HCT116 (cell line): ENCODE data around the gene SEMA5A. TPM values are rescaled to one million over a fixed set of nuclear protein-coding genes. Genes with fewer than 3 reads are reported as not detected.

Source experiments
- ATAC-seq: fragments of 200-7000 bp; cut with Tn5 transposase; 2 replicates; pipeline ENCODE4 v1.9.1; 2020; ENCODE audit warnings: mild to moderate bottlenecking, moderate library complexity
- BruUV-seq: library from RNA; stranded (reverse); fragments of 400-500 nt; replicated peaks from 2 replicates; lab custom pipeline; 2021; lab: Mats Ljungman, UMichigan
- CTCF ChIA-PET: fragments of 300-600 bp; sonication (Branson Sonifier 250); formaldehyde crosslinking; loops from one replicate; lab custom pipeline; 2021; ENCODE audit warnings: antibody characterized with exemption; lab: Charles Lee
- POLR2A ChIA-PET: fragments of 300-600, 350-600 bp; sonication (Branson Sonifier 250); formaldehyde crosslinking; loops from one replicate; lab custom pipeline; 2021; ENCODE audit warnings: antibody characterized with exemption; lab: Charles Lee
- RAD21 ChIA-PET, 2 experiments: fragments of 300-600 bp; sonication (Branson Sonifier 250); formaldehyde crosslinking; loops; one replicate each; lab custom pipeline; 2023; ENCODE audit warnings: low total read pairs in 2 of 2; ENCODE audit not compliant: uncharacterized antibody in 2 of 2, unreplicated experiment in 2 of 2, low non-redundant PET in 1 of 2; lab: Charles Lee
- DNase-seq: peaks from one replicate; pipeline ENCODE4 v3.0.0-alpha.2; 2010; ENCODE audit warnings: low read depth, low spot score
- H2AFZ ChIP-seq: fragments of 200-600 bp; shearing (Covaris generic), sonication (generic); 2 replicates; pipeline ENCODE4 v1.6.1; 2017; ENCODE audit warnings: low read depth, mixed run types, mixed read lengths, antibody characterized with exemption, low read length; ENCODE audit not compliant: poor library complexity, severe bottlenecking
- H3K27ac ChIP-seq: 2 replicates; pipeline ENCODE4 v1.5.1; 2012; ENCODE audit warnings: low read depth, low read length
- H3K27me3 ChIP-seq: fragments of 200-600 bp; sonication (generic); 2 replicates; pipeline ENCODE4 v1.6.1; 2016; ENCODE audit warnings: mixed run types, low read length, mixed read lengths; ENCODE audit not compliant: insufficient read depth
- H3K36me3 ChIP-seq, 2 experiments: fragments of 200-500 bp in 1 of 2; fragments of 200-600 bp in 1 of 2; sonication (Bioruptor generic) in 1 of 2; sonication (generic) in 1 of 2; 2 replicates each; pipeline versions ENCODE4 v1.5.1 to v1.6.1; 2014 to 2016; ENCODE audit warnings: low read length in 2 of 2, inconsistent platforms in 1 of 2, mixed read lengths in 1 of 2, mixed run types in 1 of 2; ENCODE audit not compliant: insufficient read depth in 2 of 2, control insufficient read depth in 1 of 2
- H3K4me1 ChIP-seq, 2 experiments: fragments of 200-600 bp in 1 of 2; sonication (generic) in 1 of 2; 2 replicates each; pipeline versions ENCODE4 v1.5.1 to v1.6.1; 2012 to 2017; ENCODE audit warnings: low read length in 2 of 2, inconsistent platforms in 1 of 2, mild to moderate bottlenecking in 1 of 2, mixed read lengths in 1 of 2, mixed run types in 1 of 2, moderate library complexity in 1 of 2; ENCODE audit not compliant: insufficient read depth in 2 of 2, control insufficient read depth in 1 of 2
- H3K4me2 ChIP-seq: fragments of 200-600 bp; sonication (generic); 2 replicates; pipeline ENCODE4 v1.6.1; 2017; ENCODE audit warnings: mixed run types, low read length, mixed read lengths
- H3K4me3 ChIP-seq, 2 experiments: fragments of 200-600 bp in 1 of 2; sonication (generic) in 1 of 2; replicated peaks in 1 of 2; 2 replicates each; pipeline ENCODE4 v1.5.1; 2011 to 2016; ENCODE audit warnings: low read length in 2 of 2, control low read depth in 1 of 2, low read depth in 1 of 2, mild to moderate bottlenecking in 1 of 2, mixed read lengths in 1 of 2, mixed run types in 1 of 2
- H3K79me2 ChIP-seq: fragments of 200-600 bp; sonication (generic); 2 replicates; pipeline ENCODE4 v1.6.1; 2017; ENCODE audit warnings: mild to moderate bottlenecking, mixed run types, low read length, moderate library complexity, mixed read lengths; ENCODE audit not compliant: insufficient read depth
- H3K9ac ChIP-seq: fragments of 200-600 bp; sonication (generic); 2 replicates; pipeline ENCODE4 v1.6.1; 2016; ENCODE audit warnings: low read length, mixed read lengths
- H3K9me2 ChIP-seq: fragments of 200-600 bp; sonication (generic), shearing (Covaris generic); 2 replicates; pipeline ENCODE4 v1.6.1; 2017; ENCODE audit warnings: mixed run types, mild to moderate bottlenecking, moderate library complexity; ENCODE audit not compliant: insufficient read depth
- H3K9me3 ChIP-seq, 2 experiments: fragments of 200-500 bp in 1 of 2; fragments of 200-600 bp in 1 of 2; sonication (Bioruptor generic) in 1 of 2; sonication (generic) in 1 of 2; 2 replicates each; pipeline ENCODE4 v1.6.1; 2014 to 2017; ENCODE audit warnings: low read length in 2 of 2, mixed read lengths in 2 of 2, inconsistent platforms in 1 of 2, low read depth in 1 of 2, mild to moderate bottlenecking in 1 of 2, mixed run types in 1 of 2, moderate library complexity in 1 of 2; ENCODE audit not compliant: control insufficient read depth in 1 of 2, insufficient read depth in 1 of 2
- H4K20me1 ChIP-seq: fragments of 200-600 bp; sonication (generic), shearing (Covaris generic); 2 replicates; pipeline ENCODE4 v1.6.1; 2017; ENCODE audit warnings: mixed run types, mild to moderate bottlenecking, moderate library complexity; ENCODE audit not compliant: insufficient read depth
- ATF3 ChIP-seq: IDR thresholded peaks from 2 replicates; pipeline ENCODE4 v1.6.1; 2012
- EGR1 ChIP-seq: IDR thresholded peaks from 2 replicates; pipeline ENCODE4 v1.6.1; 2012; ENCODE audit warnings: low read depth
- EZH2 ChIP-seq: fragments of 200-600 bp; sonication (generic); IDR thresholded peaks from 2 replicates; pipeline ENCODE4 v1.6.1; 2017; ENCODE audit warnings: antibody characterized with exemption, mixed run types
- RAD21 ChIP-seq: IDR thresholded peaks from 2 replicates; pipeline ENCODE4 v1.6.1; 2012; ENCODE audit warnings: low read depth, mild to moderate bottlenecking
- SIN3A ChIP-seq: IDR thresholded peaks from 2 replicates; pipeline ENCODE4 v1.6.1; 2012; ENCODE audit warnings: low read depth
- SP1 ChIP-seq: IDR thresholded peaks from 2 replicates; pipeline ENCODE4 v1.6.1; 2012; ENCODE audit warnings: low read depth
- SRF ChIP-seq: IDR thresholded peaks from 2 replicates; pipeline ENCODE4 v1.6.1; 2012; ENCODE audit warnings: low read depth
- TCF7L2 ChIP-seq: IDR thresholded peaks from 2 replicates; pipeline ENCODE4 v1.7.0; 2011; ENCODE audit warnings: borderline replicate concordance, inconsistent platforms; ENCODE audit not compliant: insufficient read depth, insufficient read length; ENCODE audit errors: extremely low read depth
- YY1 ChIP-seq: IDR thresholded peaks from 2 replicates; pipeline ENCODE4 v1.6.1; 2011; ENCODE audit warnings: low read length, low read depth, moderate library complexity, mild to moderate bottlenecking; ENCODE audit not compliant: insufficient replicate concordance; ENCODE audit errors: extremely low read depth
- ZBTB33 ChIP-seq: IDR thresholded peaks from 2 replicates; pipeline ENCODE4 v1.6.1; 2011; ENCODE audit warnings: mild to moderate bottlenecking, low read length, moderate library complexity; ENCODE audit not compliant: insufficient replicate concordance; ENCODE audit errors: extremely low read depth
- ZFX ChIP-seq: fragments of 450-650 bp; IDR thresholded peaks from 2 replicates; pipeline ENCODE4 v1.6.1; 2017
- ZNF274 ChIP-seq: fragments of 200-500 bp; sonication (Bioruptor generic); IDR thresholded peaks from 2 replicates; pipeline ENCODE4 v1.6.1; 2014; ENCODE audit warnings: mild to moderate bottlenecking, low read depth, low read length, inconsistent platforms
- intact Hi-C: fragments of 100-400 bp; cut with micrococcal nuclease; formaldehyde crosslinking; loops from 2 replicates; pipeline ENCODE4 v1.10.0; 2022
- total RNA-seq: library from RNA; stranded (reverse); gene quantifications from one replicate; pipeline ENCODE4 v1.2.1, GENCODE V29; 2021; ENCODE audit not compliant: unreplicated experiment
- TF ChIP-seq, protein P1 (sequence below): IDR thresholded peaks from 2 replicates; pipeline ENCODE4 v1.6.1; 2012; ENCODE audit warnings: low read depth
- TF ChIP-seq, protein P2 (sequence below), 3 experiments: fragments of 200-600 bp in 1 of 3; sonication (generic) in 1 of 3; IDR thresholded peaks in 2 of 3; conservative IDR thresholded peaks in 1 of 3; 2 replicates each; pipeline ENCODE4 v1.5.1; 2012 to 2017; ENCODE audit warnings: low read depth in 2 of 3, low read length in 2 of 3, antibody characterized with exemption in 1 of 3, borderline replicate concordance in 1 of 3, control low read depth in 1 of 3, mild to moderate bottlenecking in 1 of 3, mixed read lengths in 1 of 3, mixed run types in 1 of 3, moderate library complexity in 1 of 3; ENCODE audit not compliant: insufficient read depth in 1 of 3
- TF ChIP-seq, protein P3 (sequence below): IDR thresholded peaks from 2 replicates; pipeline ENCODE4 v1.6.1; 2012

Gene SEMA5A
- total RNA-seq, 1 experiment from 2014 or later = 0.02 TPM

- intact Hi-C loops = no loop called here
- Histone ChIP-seq H3K4me1 (no peaks in the 10 kb centered on the region), H3K27ac (no peak overlapping the region), H2AFZ (no peak overlapping the region), H3K4me3 (no peak overlapping the region), H3K79me2 (no peaks in the 10 kb centered on the region), H4K20me1 (no peaks in the 10 kb centered on the region), H3K9me3 (peaks cover 0 to 8% of the 10 kb centered on the region in 2 experiments; a peak in 2 of 4 replicates), H3K4me2 (no peak overlapping the region), H3K9ac (no peak overlapping the region), H3K27me3 (no peaks in the 10 kb centered on the region), H3K36me3 (no peaks in the 10 kb centered on the region), H3K9me2 (no peaks in the 10 kb centered on the region)
- ATAC-seq (no peak), DNase-seq (no peak)
- TF ChIP-seq, protein P1, sequence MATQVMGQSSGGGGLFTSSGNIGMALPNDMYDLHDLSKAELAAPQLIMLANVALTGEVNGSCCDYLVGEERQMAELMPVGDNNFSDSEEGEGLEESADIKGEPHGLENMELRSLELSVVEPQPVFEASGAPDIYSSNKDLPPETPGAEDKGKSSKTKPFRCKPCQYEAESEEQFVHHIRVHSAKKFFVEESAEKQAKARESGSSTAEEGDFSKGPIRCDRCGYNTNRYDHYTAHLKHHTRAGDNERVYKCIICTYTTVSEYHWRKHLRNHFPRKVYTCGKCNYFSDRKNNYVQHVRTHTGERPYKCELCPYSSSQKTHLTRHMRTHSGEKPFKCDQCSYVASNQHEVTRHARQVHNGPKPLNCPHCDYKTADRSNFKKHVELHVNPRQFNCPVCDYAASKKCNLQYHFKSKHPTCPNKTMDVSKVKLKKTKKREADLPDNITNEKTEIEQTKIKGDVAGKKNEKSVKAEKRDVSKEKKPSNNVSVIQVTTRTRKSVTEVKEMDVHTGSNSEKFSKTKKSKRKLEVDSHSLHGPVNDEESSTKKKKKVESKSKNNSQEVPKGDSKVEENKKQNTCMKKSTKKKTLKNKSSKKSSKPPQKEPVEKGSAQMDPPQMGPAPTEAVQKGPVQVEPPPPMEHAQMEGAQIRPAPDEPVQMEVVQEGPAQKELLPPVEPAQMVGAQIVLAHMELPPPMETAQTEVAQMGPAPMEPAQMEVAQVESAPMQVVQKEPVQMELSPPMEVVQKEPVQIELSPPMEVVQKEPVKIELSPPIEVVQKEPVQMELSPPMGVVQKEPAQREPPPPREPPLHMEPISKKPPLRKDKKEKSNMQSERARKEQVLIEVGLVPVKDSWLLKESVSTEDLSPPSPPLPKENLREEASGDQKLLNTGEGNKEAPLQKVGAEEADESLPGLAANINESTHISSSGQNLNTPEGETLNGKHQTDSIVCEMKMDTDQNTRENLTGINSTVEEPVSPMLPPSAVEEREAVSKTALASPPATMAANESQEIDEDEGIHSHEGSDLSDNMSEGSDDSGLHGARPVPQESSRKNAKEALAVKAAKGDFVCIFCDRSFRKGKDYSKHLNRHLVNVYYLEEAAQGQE = no peak
- TF ChIP-seq ZFX = no peak
- TF ChIP-seq SIN3A = no peak
- TF ChIP-seq EZH2 = no peak
- no peak for TF ChIP-seq SP1
- no peak for TF ChIP-seq TCF7L2
- no peak for TF ChIP-seq ZNF274
- TF ChIP-seq ATF3 = no peak
- TF ChIP-seq, protein P2, sequence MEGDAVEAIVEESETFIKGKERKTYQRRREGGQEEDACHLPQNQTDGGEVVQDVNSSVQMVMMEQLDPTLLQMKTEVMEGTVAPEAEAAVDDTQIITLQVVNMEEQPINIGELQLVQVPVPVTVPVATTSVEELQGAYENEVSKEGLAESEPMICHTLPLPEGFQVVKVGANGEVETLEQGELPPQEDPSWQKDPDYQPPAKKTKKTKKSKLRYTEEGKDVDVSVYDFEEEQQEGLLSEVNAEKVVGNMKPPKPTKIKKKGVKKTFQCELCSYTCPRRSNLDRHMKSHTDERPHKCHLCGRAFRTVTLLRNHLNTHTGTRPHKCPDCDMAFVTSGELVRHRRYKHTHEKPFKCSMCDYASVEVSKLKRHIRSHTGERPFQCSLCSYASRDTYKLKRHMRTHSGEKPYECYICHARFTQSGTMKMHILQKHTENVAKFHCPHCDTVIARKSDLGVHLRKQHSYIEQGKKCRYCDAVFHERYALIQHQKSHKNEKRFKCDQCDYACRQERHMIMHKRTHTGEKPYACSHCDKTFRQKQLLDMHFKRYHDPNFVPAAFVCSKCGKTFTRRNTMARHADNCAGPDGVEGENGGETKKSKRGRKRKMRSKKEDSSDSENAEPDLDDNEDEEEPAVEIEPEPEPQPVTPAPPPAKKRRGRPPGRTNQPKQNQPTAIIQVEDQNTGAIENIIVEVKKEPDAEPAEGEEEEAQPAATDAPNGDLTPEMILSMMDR (IDR thresholded peaks at IDR 0.05 in 2 of 3, conservative IDR thresholded peaks at IDR 0.05 in 1 of 3; ENCODE audit: borderline replicate concordance in 1 of 3, insufficient read depth in 1 of 3, low read depth in 2 of 3, low read length in 2 of 3) = no peak
- TF ChIP-seq ZBTB33 = no peak
- TF ChIP-seq SRF = no peak
- no peak for TF ChIP-seq YY1
- no peak for TF ChIP-seq RAD21
- no peak for TF ChIP-seq EGR1
- TF ChIP-seq, protein P3, sequence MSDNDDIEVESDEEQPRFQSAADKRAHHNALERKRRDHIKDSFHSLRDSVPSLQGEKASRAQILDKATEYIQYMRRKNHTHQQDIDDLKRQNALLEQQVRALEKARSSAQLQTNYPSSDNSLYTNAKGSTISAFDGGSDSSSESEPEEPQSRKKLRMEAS = no peak
- ChIA-PET RAD21 (no interaction called here), CTCF (no interaction called here), POLR2A (no interaction called here)
- BruUV-seq = no TSS peak
Observed at GRCh38 chr5:9549941-9550340, 4.1 kb upstream of the SEMA5A start.
